Measurements from ENCODE around the gene EIF3K.

EIF3K gene

DNA sequence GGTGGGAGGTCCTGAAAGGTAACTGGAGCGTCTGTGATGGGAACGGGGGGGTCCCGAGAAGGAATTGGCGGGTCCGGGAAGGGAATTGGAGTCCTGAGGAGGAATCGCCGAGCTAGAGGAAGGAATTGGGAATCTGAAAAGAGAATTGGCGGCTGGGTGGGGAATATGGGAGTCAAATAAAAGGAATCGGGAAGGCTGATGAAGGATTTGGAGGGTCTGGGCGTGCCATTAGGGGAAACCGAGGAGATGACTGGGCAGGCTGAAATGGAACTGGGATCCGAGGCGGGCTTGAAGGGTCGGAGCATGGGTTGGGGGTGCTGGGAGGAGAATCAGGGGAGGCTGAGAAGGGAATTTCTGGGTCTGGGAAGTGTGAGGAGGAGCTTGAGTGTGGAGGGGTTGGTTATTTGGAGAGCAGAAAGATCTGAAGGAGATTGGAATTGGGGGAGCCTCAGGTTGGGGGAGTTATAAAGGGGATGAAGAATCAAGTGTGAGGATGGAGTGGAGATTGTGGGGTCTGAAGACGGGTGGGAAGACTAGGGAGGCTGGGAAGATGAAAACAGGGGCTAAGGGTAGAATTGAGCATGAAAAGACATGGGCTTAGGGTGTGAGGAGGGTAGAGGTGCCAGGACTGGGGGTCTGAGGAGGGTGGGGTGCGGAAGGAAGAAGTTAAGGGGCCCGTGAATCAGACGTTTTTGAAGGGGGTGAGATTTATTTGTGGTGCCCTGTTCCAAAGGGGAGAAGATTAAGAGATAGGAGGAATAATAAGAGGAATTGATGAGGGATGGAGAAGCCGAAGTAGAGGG lies 29.2 kb downstream of the EIF3K start:
- Histone ChIP-seq H2BK15ac (ENCODE audit: low read depth, poor library complexity, severe bottlenecking) (peak overlapping the region; percentile 92), H3K9ac (ENCODE audit: low read length) (peak overlapping the region; percentile 96), H3K9me3 (ENCODE audit: control insufficient read depth, low read length) (no peaks in the 10 kb centered on the region), H3K36me3 (ENCODE audit: control insufficient read depth in 1 of 2, insufficient read depth in 2 of 2, low read depth in 1 of 2, low read length in 2 of 2) (no peaks in the 10 kb centered on the region), H3K4me1 (ENCODE audit: control insufficient read depth, insufficient read depth, low read depth, low read length) (peaks cover 16% of the 10 kb centered on the region), H4K91ac (ENCODE audit: low read length) (peak overlapping the region; percentile 96), H2BK120ac (ENCODE audit: low read depth, low read length) (peak overlapping the region; percentile 29), H2AFZ (ENCODE audit: low read depth, low read length) (no peak overlapping the region), H2BK5ac (ENCODE audit: low read depth, low read length, poor library complexity, severe bottlenecking) (peak overlapping the region; percentile 93), H3K4me2 (ENCODE audit: low read length, poor library complexity, severe bottlenecking) (peak overlapping the region; percentile 85), H3K27ac (ENCODE audit: low read length, poor library complexity, severe bottlenecking) (peak overlapping the region; percentile 77), H2AK5ac (ENCODE audit: low read length, severe bottlenecking) (peak overlapping the region; percentile 53), H3K27me3 (ENCODE audit: control insufficient read depth in 1 of 2, insufficient read depth in 1 of 2, low read length in 2 of 2) (no peaks in the 10 kb centered on the region), H3K23ac (ENCODE audit: low read length in 2 of 2) (peak overlapping the region; percentile 41 to 100), H2BK12ac (ENCODE audit: low read length in 2 of 2) (peak overlapping the region in 1 of 2 experiments; percentile 10), H3K18ac (ENCODE audit: low read depth in 1 of 2, low read length in 2 of 2) (peak overlapping the region; percentile 97 to 99), H3K79me1 (replicated peaks; ENCODE audit: low read length, poor library complexity, severe bottlenecking) (peaks cover 3% of the 10 kb centered on the region), H3K14ac (ENCODE audit: low read length in 2 of 2) (peak overlapping the region; percentile 9 to 89), H3K4ac (ENCODE audit: low read depth in 1 of 2, low read length in 2 of 2) (peak overlapping the region; percentile 27 to 99), H3K4me3 (ENCODE audit: insufficient read depth in 1 of 2, low read depth in 1 of 2, low read length in 2 of 2) (peak overlapping the region; percentile 98 to 100), H4K8ac (ENCODE audit: low read length) (peak overlapping the region; percentile 19)
- peak; percentile 33 for DNase-seq
- WGBS, result under 1% methylated on average over 19 of the region's 19 CpGs

DNA sequence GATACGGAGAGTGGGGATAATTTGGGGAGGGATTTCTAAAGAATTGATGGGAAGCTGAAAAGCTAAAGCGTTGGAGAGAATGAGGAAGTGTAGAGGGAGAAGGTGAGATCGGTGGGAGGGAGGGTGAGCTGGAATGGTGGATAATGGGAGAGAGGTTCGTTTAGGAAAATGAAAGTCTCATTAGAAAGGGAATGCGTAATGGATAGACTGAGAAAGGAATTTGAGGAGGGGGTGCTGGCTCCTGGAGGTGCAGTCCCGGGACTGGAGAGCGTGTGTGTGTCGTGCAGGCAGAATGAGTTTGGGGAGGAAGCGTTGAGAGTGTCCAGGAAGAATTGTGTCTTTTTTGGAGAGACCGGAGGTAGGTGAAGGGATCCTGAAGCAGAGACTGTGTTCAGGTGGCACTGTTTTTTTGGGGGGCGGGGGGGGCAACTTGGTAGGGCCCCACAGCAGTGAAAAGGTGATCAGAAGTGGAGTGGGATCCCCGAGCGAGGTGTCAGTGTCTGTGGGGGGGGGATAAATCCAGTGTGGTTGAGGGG lies 29.8 kb downstream of the EIF3K start:
- Histone ChIP-seq H2AK5ac (ENCODE audit: low read length, severe bottlenecking) (peak overlapping the region; percentile 3), H3K36me3 (ENCODE audit: control insufficient read depth in 1 of 2, insufficient read depth in 2 of 2, low read depth in 1 of 2, low read length in 2 of 2) (no peaks in the 10 kb centered on the region), H2BK120ac (ENCODE audit: low read depth, low read length) (peak overlapping the region; percentile 81), H3K14ac (ENCODE audit: low read length in 2 of 2) (peak overlapping the region in 1 of 2 experiments; percentile 31), H2BK5ac (ENCODE audit: low read depth, low read length, poor library complexity, severe bottlenecking) (peak overlapping the region; percentile 93), H3K27ac (ENCODE audit: low read length, poor library complexity, severe bottlenecking) (peak overlapping the region; percentile 77), H3K4me1 (ENCODE audit: control insufficient read depth, insufficient read depth, low read depth, low read length) (peaks cover 16% of the 10 kb centered on the region), H2BK12ac (ENCODE audit: low read length in 2 of 2) (peak overlapping the region in 1 of 2 experiments; percentile 50), H4K91ac (ENCODE audit: low read length) (peak overlapping the region; percentile 59), H3K23ac (ENCODE audit: low read length in 2 of 2) (peak overlapping the region in 1 of 2 experiments; percentile 74), H3K9me3 (ENCODE audit: control insufficient read depth, low read length) (no peaks in the 10 kb centered on the region), H3K4me2 (ENCODE audit: low read length, poor library complexity, severe bottlenecking) (peak overlapping the region; percentile 85), H3K4ac (ENCODE audit: low read depth in 1 of 2, low read length in 2 of 2) (peak overlapping the region in 1 of 2 experiments; percentile 75), H3K27me3 (ENCODE audit: control insufficient read depth in 1 of 2, insufficient read depth in 1 of 2, low read length in 2 of 2) (no peaks in the 10 kb centered on the region), H3K18ac (ENCODE audit: low read depth in 1 of 2, low read length in 2 of 2) (peak overlapping the region; percentile 61 to 64), H4K8ac (ENCODE audit: low read length) (no peak overlapping the region), H3K79me1 (replicated peaks; ENCODE audit: low read length, poor library complexity, severe bottlenecking) (peaks cover 3% of the 10 kb centered on the region), H3K4me3 (ENCODE audit: insufficient read depth in 1 of 2, low read depth in 1 of 2, low read length in 2 of 2) (peak overlapping the region; percentile 98 to 100), H2AFZ (ENCODE audit: low read depth, low read length) (no peak overlapping the region), H2BK15ac (ENCODE audit: low read depth, poor library complexity, severe bottlenecking) (no peak overlapping the region), H3K9ac (ENCODE audit: low read length) (peak overlapping the region; percentile 96)
- WGBS, result 1% methylated on average over 13 of the region's 13 CpGs
- no peak for DNase-seq

DNA sequence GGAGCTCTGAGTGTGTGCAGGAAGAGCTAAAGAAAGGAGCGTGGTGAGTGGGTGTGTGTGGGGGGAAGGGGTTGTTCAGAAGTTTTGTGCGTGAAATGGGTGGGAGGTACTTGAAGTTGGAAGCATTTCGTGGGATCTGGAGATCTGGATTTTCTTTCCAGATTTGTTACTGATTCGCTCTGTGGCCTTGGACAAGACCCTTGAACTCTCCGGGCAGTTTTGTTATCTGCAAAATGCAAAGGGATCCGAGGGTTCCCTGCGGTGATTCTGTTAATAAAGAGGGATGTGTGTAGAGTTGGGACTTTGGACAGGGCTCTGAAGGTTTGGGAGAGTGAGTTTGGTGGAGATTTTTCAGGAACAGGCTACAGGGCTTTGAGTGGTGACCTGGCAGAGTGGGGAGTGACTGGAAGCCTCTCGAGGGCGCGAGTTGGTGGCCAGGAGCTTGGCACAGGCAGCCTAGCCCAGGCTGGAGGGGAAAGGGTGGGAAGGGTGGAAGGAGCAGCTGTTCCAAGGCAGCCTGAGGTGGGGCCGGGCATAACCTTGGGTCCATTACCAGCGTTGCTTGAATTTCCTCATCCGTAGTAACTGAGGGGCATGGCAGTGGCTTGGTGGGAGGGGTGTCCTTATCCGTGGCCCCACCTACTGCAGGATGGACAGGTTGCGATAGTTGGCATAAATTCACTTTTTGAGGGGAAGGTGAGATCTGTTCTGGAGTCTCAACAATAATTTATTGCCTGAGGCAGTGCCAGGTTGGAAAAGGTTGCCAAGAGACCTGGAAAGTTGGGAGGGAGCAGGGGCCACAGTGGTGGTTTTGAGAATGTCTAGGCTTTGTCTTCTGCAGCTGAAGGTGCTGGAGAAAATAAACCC lies 30.6 kb downstream of the EIF3K start:
- peak overlapping the region; percentile 86 for H2AK5ac ChIP-seq (ENCODE audit: low read length, severe bottlenecking)
- no peaks in the 10 kb centered on the region for H3K27me3 ChIP-seq (ENCODE audit: control insufficient read depth in 1 of 2, insufficient read depth in 1 of 2, low read length in 2 of 2)
- WGBS, result 9% methylated on average over 15 of the region's 15 CpGs
- H2BK120ac ChIP-seq (ENCODE audit: low read depth, low read length), result peak overlapping the region; percentile 81
- H3K9me3 ChIP-seq (ENCODE audit: control insufficient read depth, low read length), result no peaks in the 10 kb centered on the region
- H3K18ac ChIP-seq (ENCODE audit: low read depth in 1 of 2, low read length in 2 of 2), result peak overlapping the region; percentile 64 to 93
- DNase-seq, result no peak
- peaks cover 0 to 4% of the 10 kb centered on the region in 2 experiments for H3K36me3 ChIP-seq (ENCODE audit: control insufficient read depth in 1 of 2, insufficient read depth in 2 of 2, low read depth in 1 of 2, low read length in 2 of 2)
- peak overlapping the region in 1 of 2 experiments; percentile 74 for H3K23ac ChIP-seq (ENCODE audit: low read length in 2 of 2)
- peaks cover 2% of the 10 kb centered on the region for H3K79me1 ChIP-seq (replicated peaks; ENCODE audit: low read length, poor library complexity, severe bottlenecking)
- peak overlapping the region; percentile 48 to 61 for H2BK12ac ChIP-seq (ENCODE audit: low read length in 2 of 2)
- peak overlapping the region; percentile 72 to 79 for H3K4ac ChIP-seq (ENCODE audit: low read depth in 1 of 2, low read length in 2 of 2)
- H3K4me3 ChIP-seq (ENCODE audit: insufficient read depth in 1 of 2, low read depth in 1 of 2, low read length in 2 of 2), result peak overlapping the region; percentile 62 to 98
- peaks cover 16% of the 10 kb centered on the region for H3K4me1 ChIP-seq (ENCODE audit: control insufficient read depth, insufficient read depth, low read depth, low read length)
- peak overlapping the region; percentile 29 for H4K8ac ChIP-seq (ENCODE audit: low read length)
- peak overlapping the region; percentile 85 for H3K4me2 ChIP-seq (ENCODE audit: low read length, poor library complexity, severe bottlenecking)
- peak overlapping the region in 1 of 2 experiments; percentile 66 for H3K14ac ChIP-seq (ENCODE audit: low read length in 2 of 2)
- H2BK5ac ChIP-seq (ENCODE audit: low read depth, low read length, poor library complexity, severe bottlenecking), result peak overlapping the region; percentile 87
- peak overlapping the region; percentile 77 for H3K27ac ChIP-seq (ENCODE audit: low read length, poor library complexity, severe bottlenecking)
- peak overlapping the region; percentile 91 for H4K91ac ChIP-seq (ENCODE audit: low read length)
- H2AFZ ChIP-seq (ENCODE audit: low read depth, low read length), result no peak overlapping the region
- peak overlapping the region; percentile 96 for H3K9ac ChIP-seq (ENCODE audit: low read length)
- H2BK15ac ChIP-seq (ENCODE audit: low read depth, poor library complexity, severe bottlenecking), result peak overlapping the region; percentile 94

Measured in mesenchymal stem cell (in vitro differentiated cells and primary cell).